Neural cell (in vitro differentiated cells): ENCODE results near the gene OLFM3. TPM values are rescaled to one million over a fixed set of nuclear protein-coding genes. Genes with fewer than 3 reads are reported as not detected.

Source experiments
- H2AFZ ChIP-seq: fragments of 200-600, 300-800 bp; sonication (generic), shearing (Covaris generic); 2 replicates; pipeline ENCODE4 v1.6.0; 2014; ENCODE audit warnings: low read depth, mild to moderate bottlenecking, antibody characterized with exemption, low read length, moderate library complexity
- H3F3A ChIP-seq: fragments of 200-600 bp; shearing (Covaris generic); 2 replicates; pipeline ENCODE4 v1.6.1; 2016; ENCODE audit warnings: mild to moderate bottlenecking, moderate library complexity, mixed read lengths, antibody characterized with exemption, low read length; ENCODE audit not compliant: insufficient read depth, poor library complexity, severe bottlenecking
- H3K27ac ChIP-seq: fragments of 200-600, 300-800 bp; sonication (generic), shearing (Covaris generic); 2 replicates; pipeline ENCODE4 v1.5.1; 2014; ENCODE audit warnings: mild to moderate bottlenecking, low read length, moderate library complexity
- H3K27me3 ChIP-seq: fragments of 300-800, 200-600 bp; sonication (generic), shearing (Covaris generic); 2 replicates; pipeline ENCODE4 v1.6.0; 2014; ENCODE audit warnings: mild to moderate bottlenecking, low read depth, low read length, moderate library complexity; ENCODE audit not compliant: insufficient read depth
- H3K36me3 ChIP-seq: fragments of 300-800, 200-600 bp; sonication (generic), shearing (Covaris generic); 2 replicates; pipeline ENCODE4 v1.5.1; 2014; ENCODE audit warnings: mild to moderate bottlenecking, antibody characterized with exemption, low read length, moderate library complexity; ENCODE audit not compliant: insufficient read depth
- H3K4me2 ChIP-seq: fragments of 300-800, 200-600 bp; sonication (generic), shearing (Covaris generic); 2 replicates; pipeline ENCODE4 v1.6.0; 2014; ENCODE audit warnings: mild to moderate bottlenecking, low read length
- H3K4me3 ChIP-seq: fragments of 300-800, 200-600 bp; sonication (generic), shearing (Covaris generic); 2 replicates; pipeline ENCODE4 v1.5.1; 2014; ENCODE audit warnings: mild to moderate bottlenecking, low read length, moderate library complexity
- H3K79me2 ChIP-seq: fragments of 200-600 bp; shearing (Covaris generic); replicated peaks from 2 replicates; pipeline ENCODE4 v1.6.0; 2014; ENCODE audit warnings: mild to moderate bottlenecking, low read length, moderate library complexity; ENCODE audit not compliant: insufficient read depth
- H3K9ac ChIP-seq: fragments of 300-800, 200-600 bp; sonication (generic), shearing (Covaris generic); 2 replicates; pipeline ENCODE4 v1.6.1; 2016; ENCODE audit warnings: mild to moderate bottlenecking, low read length, mixed read lengths
- H3K9me2 ChIP-seq: fragments of 200-600 bp; shearing (Covaris generic); 2 replicates; pipeline ENCODE4 v1.6.1; 2016; ENCODE audit warnings: mild to moderate bottlenecking, low read length, mixed read lengths; ENCODE audit not compliant: insufficient read depth
- H3K9me3 ChIP-seq: fragments of 200-600, 300-800 bp; sonication (generic), shearing (Covaris generic); 2 replicates; pipeline ENCODE4 v1.6.1; 2016; ENCODE audit warnings: mild to moderate bottlenecking, mixed run types, low read length, moderate library complexity, mixed read lengths
- H4K20me1 ChIP-seq: fragments of 200-600 bp; shearing (Covaris generic); 2 replicates; pipeline ENCODE4 v1.6.1; 2016; ENCODE audit warnings: mild to moderate bottlenecking, mixed run types; ENCODE audit not compliant: insufficient read depth
- CTCF ChIP-seq: fragments of 450-650 bp; IDR thresholded peaks from 2 replicates; pipeline ENCODE4 v1.5.1; 2014; ENCODE audit warnings: antibody characterized with exemption, mild to moderate bottlenecking, moderate library complexity; ENCODE audit not compliant: poor library complexity, severe bottlenecking
- EP300 ChIP-seq: fragments of 450-650 bp; conservative IDR thresholded peaks from 2 replicates; pipeline ENCODE4 v1.6.1; 2014; ENCODE audit warnings: antibody characterized with exemption, mild to moderate bottlenecking, moderate library complexity; ENCODE audit not compliant: poor library complexity, severe bottlenecking
- EZH2 ChIP-seq: fragments of 200-600, 300-800 bp; shearing (Covaris generic), sonication (generic); IDR thresholded peaks from 2 replicates; pipeline ENCODE4 v1.6.1; 2014; ENCODE audit warnings: antibody characterized with exemption, low read length, borderline replicate concordance, mild to moderate bottlenecking; ENCODE audit not compliant: insufficient read depth, poor library complexity, severe bottlenecking
- MXI1 ChIP-seq: fragments of 450-650 bp; conservative IDR thresholded peaks from 2 replicates; pipeline ENCODE4 v1.6.1; 2014; ENCODE audit warnings: antibody characterized with exemption, mild to moderate bottlenecking; ENCODE audit not compliant: poor library complexity, severe bottlenecking
- POLR2AphosphoS5 ChIP-seq: IDR thresholded peaks from 2 replicates; pipeline ENCODE4 v1.6.1; 2012
- RAD21 ChIP-seq: fragments of 450-650 bp; conservative IDR thresholded peaks from 2 replicates; pipeline ENCODE4 v1.6.1; 2014; ENCODE audit warnings: antibody characterized with exemption, mild to moderate bottlenecking, moderate library complexity
- SMC3 ChIP-seq: fragments of 450-650 bp; conservative IDR thresholded peaks from 2 replicates; pipeline ENCODE4 v1.6.1; 2014; ENCODE audit warnings: antibody characterized with exemption, mild to moderate bottlenecking, moderate library complexity; ENCODE audit not compliant: poor library complexity
- TAF1 ChIP-seq: IDR thresholded peaks from 2 replicates; pipeline ENCODE4 v1.6.1; 2012; ENCODE audit warnings: low read depth
- polyA minus RNA-seq: library from RNA; depleted of rRNA, polyadenylated mRNA; stranded (reverse); fragments of >200 nt; gene quantifications from 2 replicates; pipeline ENCODE4 v1.2.3, GENCODE V29; 2014
- polyA plus RNA-seq: library from polyadenylated mRNA; depleted of rRNA; stranded (reverse); fragments of >200 nt; gene quantifications from 2 replicates; pipeline ENCODE4 v1.2.3, GENCODE V29; 2014
- TF ChIP-seq, protein P1 (sequence below): IDR thresholded peaks from 2 replicates; pipeline ENCODE4 v1.6.1; 2012; ENCODE audit warnings: borderline replicate concordance

OLFM3 gene
- 7.9 and 8.9 TPM in 2 replicates for polyA plus RNA-seq
- polyA minus RNA-seq = 12.8 and 13.6 TPM in 2 replicates

GRCh38 chr1:101996825-101997465 is at the start of gene OLFM3:
Gene OLFM3 (minus strand): TSS chr1:101996926.
- H3K79me2 ChIP-seq = no peaks in the 10 kb centered on the region
- peak within 1 kb of the TSS; percentile 68 for H3K4me3 ChIP-seq
- no peaks in the 10 kb centered on the region for H3F3A ChIP-seq
- H3K9me3 ChIP-seq = no peaks in the 10 kb centered on the region
- H2AFZ ChIP-seq = peak within 1 kb of the TSS; percentile 48
- peak within 1 kb of the TSS; percentile 55 for H3K9ac ChIP-seq
- peak within 1 kb of the TSS; percentile 66 for H3K4me2 ChIP-seq
- H3K9me2 ChIP-seq = no peaks in the 10 kb centered on the region
- H3K27me3 ChIP-seq = peaks cover 11% of the 10 kb centered on the region
- no peaks in the 10 kb centered on the region for H4K20me1 ChIP-seq
- no peaks in the 10 kb centered on the region for H3K36me3 ChIP-seq
- peak within 1 kb of the TSS; percentile 32 for H3K27ac ChIP-seq
- peak; percentile 48 for TF ChIP-seq RAD21
- TF ChIP-seq, protein P1, sequence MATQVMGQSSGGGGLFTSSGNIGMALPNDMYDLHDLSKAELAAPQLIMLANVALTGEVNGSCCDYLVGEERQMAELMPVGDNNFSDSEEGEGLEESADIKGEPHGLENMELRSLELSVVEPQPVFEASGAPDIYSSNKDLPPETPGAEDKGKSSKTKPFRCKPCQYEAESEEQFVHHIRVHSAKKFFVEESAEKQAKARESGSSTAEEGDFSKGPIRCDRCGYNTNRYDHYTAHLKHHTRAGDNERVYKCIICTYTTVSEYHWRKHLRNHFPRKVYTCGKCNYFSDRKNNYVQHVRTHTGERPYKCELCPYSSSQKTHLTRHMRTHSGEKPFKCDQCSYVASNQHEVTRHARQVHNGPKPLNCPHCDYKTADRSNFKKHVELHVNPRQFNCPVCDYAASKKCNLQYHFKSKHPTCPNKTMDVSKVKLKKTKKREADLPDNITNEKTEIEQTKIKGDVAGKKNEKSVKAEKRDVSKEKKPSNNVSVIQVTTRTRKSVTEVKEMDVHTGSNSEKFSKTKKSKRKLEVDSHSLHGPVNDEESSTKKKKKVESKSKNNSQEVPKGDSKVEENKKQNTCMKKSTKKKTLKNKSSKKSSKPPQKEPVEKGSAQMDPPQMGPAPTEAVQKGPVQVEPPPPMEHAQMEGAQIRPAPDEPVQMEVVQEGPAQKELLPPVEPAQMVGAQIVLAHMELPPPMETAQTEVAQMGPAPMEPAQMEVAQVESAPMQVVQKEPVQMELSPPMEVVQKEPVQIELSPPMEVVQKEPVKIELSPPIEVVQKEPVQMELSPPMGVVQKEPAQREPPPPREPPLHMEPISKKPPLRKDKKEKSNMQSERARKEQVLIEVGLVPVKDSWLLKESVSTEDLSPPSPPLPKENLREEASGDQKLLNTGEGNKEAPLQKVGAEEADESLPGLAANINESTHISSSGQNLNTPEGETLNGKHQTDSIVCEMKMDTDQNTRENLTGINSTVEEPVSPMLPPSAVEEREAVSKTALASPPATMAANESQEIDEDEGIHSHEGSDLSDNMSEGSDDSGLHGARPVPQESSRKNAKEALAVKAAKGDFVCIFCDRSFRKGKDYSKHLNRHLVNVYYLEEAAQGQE = peak; percentile 94
- peak; percentile 11 for TF ChIP-seq MXI1
- TF ChIP-seq TAF1 = no peak
- peak; percentile 28 for TF ChIP-seq CTCF

- Histone ChIP-seq H3K9me2 (no peaks in the 10 kb centered on the region), H3K9me3 (no peaks in the 10 kb centered on the region), H3K27me3 (no peaks in the 10 kb centered on the region), H3K4me2 (no peak overlapping the region), H3K9ac (no peak overlapping the region), H4K20me1 (no peaks in the 10 kb centered on the region), H3K79me2 (no peaks in the 10 kb centered on the region), H2AFZ (no peak overlapping the region), H3F3A (no peaks in the 10 kb centered on the region), H3K27ac (no peak overlapping the region), H3K36me3 (no peaks in the 10 kb centered on the region), H3K4me3 (no peak overlapping the region)
- no peak for TF ChIP-seq CTCF
- TF ChIP-seq TAF1 = no peak
- no peak for TF ChIP-seq RAD21
- no peak for TF ChIP-seq EZH2
- no peak for TF ChIP-seq EP300
- TF ChIP-seq MXI1 = no peak
- TF ChIP-seq, protein P1 = no peak
- no peak for TF ChIP-seq SMC3
- TF ChIP-seq POLR2AphosphoS5 = no peak
Measured at GRCh38 chr1:102045752-102046151, 49.0 kb upstream of the OLFM3 start.
